ENCODE results near the gene IRF5.

GRCh38 chr7:128903621-128904361, 33.9 kb upstream of the IRF5 start:
- TF ChIP-seq, protein P1, sequence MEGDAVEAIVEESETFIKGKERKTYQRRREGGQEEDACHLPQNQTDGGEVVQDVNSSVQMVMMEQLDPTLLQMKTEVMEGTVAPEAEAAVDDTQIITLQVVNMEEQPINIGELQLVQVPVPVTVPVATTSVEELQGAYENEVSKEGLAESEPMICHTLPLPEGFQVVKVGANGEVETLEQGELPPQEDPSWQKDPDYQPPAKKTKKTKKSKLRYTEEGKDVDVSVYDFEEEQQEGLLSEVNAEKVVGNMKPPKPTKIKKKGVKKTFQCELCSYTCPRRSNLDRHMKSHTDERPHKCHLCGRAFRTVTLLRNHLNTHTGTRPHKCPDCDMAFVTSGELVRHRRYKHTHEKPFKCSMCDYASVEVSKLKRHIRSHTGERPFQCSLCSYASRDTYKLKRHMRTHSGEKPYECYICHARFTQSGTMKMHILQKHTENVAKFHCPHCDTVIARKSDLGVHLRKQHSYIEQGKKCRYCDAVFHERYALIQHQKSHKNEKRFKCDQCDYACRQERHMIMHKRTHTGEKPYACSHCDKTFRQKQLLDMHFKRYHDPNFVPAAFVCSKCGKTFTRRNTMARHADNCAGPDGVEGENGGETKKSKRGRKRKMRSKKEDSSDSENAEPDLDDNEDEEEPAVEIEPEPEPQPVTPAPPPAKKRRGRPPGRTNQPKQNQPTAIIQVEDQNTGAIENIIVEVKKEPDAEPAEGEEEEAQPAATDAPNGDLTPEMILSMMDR (IDR thresholded peaks at IDR 0.05; ENCODE audit: low read length), result no peak
- no peak for TF ChIP-seq EZH2phosphoT487 (IDR thresholded peaks at IDR 0.05; ENCODE audit: low read length)

Data from MM.1S (cell line).